Stimulated activated naive CD4-positive, alpha-beta T cell treated with Interleukin-2 at 50 U/mL for 16 hours (primary cell): ENCODE data around the gene WDR27.

Source experiments
- DNase-seq: peaks from one replicate; lab custom pipeline; 2025; lab: John Stamatoyannopoulos, UW

Gene WDR27

GRCh38 chr6:169564453-169565240, 137.2 kb downstream of the WDR27 start:
- no peak for DNase-seq

- DNase-seq: no peak
Observed at GRCh38 chr6:169561665-169562064, 140.2 kb downstream of the WDR27 start.

DNA sequence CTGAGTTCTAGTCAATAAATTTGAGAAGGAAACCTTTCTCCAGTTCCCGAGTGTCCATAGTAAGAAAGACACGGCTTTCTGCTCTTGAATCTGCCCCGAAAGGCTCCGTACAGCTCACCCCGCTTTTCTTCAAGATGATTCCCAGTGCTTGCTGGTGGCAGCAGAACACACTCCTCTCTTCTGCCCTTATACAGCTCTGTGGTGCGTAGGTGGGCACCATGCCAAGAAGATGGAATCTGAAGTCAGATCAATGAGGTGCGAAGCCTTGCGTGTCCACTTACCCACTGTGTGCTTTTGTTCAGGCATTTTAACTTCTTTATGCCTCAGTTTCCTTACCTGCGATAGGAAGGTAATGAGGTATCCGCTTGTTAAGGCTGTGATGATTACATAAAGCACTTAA, 142.2 kb downstream of the WDR27 start:
- DNase-seq: no peak

DNA sequence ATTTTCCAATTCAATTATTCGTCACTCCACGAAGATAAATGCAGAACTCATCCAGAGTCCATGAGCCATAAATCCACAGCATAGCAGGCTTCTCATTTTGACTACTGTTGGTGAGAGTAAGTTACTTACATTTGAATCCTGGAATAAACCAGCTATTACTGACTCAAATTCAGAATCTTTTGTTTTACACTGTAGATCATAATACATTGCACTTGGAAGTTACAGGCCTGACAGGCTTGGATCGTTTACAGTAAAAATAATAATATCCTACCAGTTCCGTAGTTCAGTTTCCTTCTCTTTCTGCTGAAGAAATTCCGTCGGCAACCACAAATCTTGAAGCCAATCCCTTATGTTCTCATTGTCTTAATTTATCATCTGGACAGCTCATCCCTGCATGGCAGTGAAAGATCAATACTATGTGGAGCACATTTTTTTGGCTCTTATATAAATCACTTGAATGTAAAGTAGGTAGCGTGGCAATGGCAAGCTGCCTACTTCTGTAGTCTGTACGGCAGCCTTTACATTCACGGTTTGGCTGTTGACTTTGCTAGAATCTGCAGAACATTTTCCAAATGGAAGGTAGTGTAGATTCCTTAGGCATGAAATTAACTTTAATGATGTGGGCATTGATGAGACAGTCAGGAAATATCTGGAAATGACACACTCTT, 142.9 kb downstream of the WDR27 start:
- no peak for DNase-seq

DNA sequence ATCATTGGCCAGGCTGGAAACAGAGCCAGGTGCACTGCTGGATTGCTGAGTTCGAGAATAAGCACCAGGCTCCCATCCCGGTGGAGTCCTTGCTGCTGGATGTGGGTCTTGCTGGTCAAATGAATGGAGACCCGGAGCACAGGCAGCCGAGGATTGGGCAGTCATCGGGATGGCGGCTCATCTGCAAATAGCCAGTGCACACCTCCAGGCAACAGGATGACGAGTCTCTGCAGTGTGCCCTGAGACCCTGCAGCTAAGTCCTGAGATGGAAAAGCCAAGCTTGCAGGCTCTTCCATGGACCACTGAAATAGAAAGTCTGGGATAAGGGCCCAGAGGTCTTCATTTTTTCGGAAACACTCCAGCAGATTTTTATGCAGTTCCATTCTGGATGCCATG, 143.5 kb downstream of the WDR27 start:
- no peak for DNase-seq

DNA sequence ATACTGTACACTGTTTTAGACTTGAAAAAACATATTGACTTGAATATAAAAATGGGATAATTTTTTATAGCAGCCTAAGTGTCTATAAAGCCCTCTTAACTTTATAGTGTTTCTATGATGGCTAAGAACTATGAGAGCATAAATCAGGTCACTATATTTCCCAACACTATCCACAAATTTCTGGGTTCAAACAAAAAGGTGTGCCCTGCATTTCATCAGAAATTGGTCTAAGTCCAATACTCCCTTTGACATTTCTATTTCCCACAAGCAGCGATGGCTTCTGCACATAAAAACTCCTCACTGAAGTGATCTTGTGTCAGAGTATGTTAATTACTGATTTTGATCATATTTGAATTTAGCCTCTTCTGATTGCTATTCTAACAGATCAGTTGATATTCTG, 143.9 kb downstream of the WDR27 start:
- DNase-seq: no peak

DNA sequence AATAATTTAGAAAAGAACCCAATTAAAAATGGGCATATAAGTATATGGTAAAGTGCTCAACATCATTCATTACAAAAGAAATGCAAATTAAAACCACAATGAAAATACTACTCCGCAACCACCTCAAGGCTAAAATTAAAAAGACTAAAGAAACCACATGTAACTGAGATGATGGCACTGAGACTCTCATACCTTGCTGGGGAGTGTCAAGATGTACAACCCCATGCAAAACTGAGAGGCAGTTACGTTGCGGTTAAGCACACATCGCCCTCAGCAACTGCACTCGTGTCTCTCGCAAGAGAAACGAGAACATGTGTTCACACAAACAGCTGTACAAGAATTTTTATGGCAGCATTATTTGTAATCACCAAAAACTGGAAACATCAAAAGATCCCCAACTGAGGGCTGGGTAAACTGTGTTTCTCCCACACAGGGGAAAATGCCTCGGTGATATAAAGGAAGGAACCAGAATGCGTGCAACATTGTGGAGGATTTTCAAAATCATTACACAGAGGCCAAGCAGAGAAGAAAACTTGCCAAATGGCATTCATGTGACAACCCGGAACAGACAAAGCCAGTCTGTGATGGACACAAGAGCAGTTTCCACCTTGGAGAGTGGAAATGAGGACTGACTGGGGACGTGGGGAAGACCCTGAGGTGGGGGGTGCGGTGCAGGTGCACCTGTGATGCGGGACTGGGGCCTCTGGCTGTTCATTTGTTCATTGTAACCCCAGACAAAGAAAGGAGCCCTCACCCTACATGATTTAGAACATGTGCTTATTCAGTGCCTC, 144.9 kb downstream of the WDR27 start:
- DNase-seq: peak; percentile 16

DNA sequence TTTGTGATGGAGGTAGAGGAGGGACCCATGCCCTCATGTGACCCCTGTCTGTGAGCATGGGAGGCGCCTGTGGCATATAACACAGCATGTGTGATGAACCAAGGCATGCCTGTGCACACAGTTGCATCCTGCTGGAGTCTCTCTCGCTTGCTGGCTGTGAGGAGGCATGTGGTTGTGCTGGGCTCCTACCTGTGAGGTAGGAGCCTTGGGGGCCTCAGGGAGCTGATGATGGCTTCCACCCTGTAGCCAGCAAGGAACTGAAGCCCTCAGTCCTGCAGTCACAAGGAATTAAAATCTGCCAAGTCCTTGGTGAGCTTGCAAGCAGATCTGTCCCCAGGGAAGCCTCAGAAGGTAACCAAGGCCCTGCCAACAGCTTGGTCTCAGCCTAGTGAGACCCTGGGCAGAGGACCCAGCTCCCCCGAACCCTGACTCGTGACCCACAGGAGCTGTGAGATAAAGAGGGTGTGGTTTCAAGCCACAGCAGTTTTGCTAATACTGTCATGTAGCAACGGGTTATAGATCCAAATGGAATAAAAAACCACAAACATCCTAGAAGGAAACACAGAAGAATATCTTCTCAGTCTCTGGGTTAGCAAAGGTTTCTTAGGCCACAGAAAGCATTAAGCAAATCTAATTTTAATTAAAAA, 145.7 kb downstream of the WDR27 start:
- DNase-seq: no peak

GRCh38 chr6:169545982-169546381, 155.8 kb downstream of the WDR27 start:
- no peak for DNase-seq

- DNase-seq: no peak
Observed at GRCh38 chr6:169543704-169544103, 158.1 kb downstream of the WDR27 start.

DNA sequence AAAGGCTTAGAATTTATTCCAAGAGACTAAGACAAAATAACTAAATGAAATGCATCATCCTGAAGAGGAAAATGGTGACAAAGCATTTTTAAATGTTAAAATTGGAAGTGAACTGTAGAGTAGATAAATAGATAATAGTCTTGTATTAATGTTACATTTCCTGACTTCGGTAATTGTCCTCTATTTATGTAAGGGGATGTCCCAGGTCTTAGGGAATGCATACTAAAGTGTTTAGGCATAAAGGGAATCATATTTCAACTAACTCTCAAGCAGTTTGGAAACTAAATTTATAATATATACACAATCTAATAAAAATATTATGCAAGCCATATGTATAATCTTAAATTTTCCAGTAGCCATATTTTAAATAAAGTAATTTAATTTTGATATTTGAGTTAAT, 159.3 kb downstream of the WDR27 start:
- no peak for DNase-seq

- no peak for DNase-seq
Observed at GRCh38 chr6:169539176-169539897, 162.5 kb downstream of the WDR27 start.

DNA sequence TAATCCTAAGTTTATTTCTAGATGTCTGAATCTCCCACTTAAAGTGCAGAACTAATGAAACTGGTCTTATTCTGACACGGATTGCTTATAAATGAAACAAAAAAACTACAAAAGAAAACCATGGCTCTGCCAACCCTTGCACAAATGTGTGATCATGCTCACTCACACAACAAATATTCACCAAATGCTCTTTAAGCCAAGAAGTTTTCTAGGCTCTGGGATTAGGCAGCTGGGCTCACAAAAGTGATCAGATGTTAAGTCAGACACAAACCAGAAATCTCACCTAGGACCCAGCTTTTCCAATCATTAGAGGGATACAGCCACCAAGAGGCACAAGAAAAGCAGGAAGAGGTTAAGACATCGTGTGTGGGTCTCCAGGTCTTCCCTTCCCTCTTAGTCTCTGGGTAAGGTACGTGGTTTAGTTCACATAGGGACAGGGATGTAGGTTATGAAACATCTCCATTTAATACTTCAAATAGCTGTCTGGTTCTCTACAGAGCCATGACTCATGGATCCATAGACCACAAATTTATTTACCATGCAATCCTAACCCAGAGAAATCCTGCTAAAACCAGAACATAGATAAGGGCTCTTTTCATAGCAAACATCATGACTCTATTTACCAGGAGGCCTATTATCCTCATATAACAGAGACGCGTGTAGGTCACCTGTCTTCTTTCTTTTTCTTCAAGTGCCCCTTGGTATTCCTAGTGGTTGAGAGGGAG, 165.2 kb downstream of the WDR27 start:
- no peak for DNase-seq

DNA sequence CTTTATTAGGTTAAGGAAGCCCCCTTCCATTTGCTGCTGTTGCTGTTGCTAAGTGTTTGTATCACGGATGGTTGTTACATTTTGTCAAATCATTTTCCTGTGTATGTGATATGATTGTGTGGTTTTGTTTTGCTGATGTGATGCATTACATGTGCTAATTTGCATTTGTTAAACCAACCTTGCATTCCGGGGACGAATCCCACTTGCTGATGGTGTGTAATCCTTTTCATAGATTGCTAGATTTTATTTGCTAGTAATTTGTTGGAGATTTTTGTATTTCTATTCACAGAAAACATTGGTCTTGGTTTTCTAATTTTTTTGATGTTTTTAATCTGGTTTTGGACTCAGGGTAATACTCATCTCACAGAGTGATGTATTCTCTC, 167.8 kb downstream of the WDR27 start:
- no peak for DNase-seq

DNA sequence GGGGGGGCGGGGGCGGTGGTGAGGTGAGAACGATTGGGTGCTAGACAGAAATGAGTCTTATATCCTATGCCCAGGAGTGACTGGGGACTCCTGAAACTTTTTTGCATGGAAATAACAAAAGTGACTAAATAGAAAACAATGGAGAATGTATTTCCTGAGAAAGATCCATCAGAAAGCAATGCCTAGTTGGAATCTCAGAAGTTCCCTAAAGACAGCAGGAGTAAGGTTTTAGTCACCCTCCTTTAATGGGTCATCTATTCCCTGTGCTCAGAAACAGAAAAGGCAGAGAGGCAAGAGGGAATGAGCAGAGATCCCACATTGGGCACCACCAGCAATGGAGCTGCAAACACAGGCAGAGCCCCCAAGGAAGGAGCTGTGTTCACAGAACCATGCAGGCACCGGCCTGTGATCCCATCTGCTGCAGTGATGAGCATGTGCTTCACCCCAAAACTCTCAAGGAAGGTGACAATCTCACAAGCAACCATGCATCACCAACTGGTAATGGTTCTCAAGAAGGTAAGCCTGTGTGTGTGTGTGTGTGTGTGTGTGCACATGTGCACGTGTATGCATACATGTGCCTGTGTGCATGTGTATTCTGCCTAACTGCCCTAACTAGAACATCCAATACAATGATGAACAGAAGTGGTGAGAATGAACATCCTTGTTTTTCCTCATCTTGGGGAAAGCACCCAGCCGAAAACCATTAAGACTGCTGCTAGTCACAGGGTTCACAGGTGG, 168.4 kb downstream of the WDR27 start:
- no peak for DNase-seq

- no peak for DNase-seq
Observed at GRCh38 chr6:169530752-169531123, 171.1 kb downstream of the WDR27 start.

DNA sequence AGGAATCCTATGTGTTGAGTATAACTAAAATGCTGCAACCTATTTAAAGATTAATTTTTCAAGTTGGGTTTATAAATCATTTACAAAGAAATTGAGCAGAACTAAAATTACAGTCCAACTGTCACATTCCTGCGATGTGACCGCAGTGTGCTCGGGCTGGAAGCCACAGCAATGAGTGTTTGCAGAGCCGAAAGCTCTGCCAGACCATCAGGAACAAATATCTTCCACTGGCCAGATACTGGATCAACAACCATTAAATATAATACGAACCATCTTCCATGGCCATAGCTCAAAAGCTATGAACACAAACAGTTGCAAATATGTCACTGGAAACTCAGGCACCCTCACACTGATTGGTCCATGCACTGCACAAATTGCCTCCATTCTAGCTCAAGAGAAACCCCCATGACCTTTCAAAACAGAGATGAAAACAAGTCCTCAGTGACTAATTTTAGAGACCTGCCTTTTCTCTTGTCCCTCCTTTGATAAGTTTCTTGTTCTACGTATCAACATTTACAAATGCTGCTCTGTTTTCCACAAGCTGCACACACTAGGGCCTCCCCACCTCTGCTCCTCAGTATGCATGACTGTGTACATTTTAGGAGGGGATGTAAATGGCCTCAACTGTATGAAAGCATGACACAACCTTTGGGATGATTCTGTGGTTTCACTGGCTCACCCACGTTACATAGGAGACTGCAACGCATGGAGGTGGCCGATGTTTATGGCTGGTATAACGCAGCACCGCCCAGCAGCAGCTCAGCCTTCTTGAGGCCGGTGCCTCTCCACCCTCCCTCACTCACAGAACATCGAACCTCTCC, 171.7 kb downstream of the WDR27 start:
- peak; percentile 7 for DNase-seq

DNA sequence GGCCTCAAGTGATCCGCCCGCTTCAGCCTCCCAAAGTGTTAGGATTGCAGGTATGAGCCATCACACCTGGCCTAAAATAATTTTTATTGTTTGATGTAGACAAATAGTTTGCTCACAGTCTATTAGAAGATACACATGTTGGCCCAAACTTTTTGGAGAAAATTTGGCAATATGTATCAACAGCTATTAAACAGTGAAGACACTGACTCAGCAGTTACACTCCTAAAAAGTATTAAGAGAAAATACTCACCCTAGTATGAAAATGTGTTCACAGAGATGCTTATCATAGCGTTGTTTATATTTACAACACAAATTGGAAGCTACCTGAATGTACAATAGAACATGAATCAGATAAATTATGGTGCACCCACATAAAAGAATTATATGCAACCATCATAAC, 173.1 kb downstream of the WDR27 start:
- no peak for DNase-seq

DNA sequence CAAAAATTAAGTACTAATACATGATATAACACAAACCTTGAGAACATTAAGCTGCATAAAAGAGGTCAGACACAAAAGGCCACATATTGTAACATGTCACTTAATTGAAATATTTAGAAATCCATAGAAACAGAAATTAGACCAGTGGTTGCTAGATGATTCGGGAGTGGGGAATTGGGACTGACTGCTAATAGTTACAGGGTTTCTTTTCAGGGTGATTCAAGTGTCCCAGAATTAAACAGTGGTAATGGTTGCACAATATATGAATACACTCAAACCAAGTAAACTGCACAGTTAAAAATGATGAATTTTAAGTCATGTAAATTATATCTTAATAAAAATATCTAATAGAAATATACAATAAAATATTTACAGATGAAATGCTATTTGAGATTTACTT, 174.5 kb downstream of the WDR27 start:
- no peak for DNase-seq

GRCh38 chr6:169521825-169522224, 180.0 kb downstream of the WDR27 start:
- no peak for DNase-seq
